ENCODE measurements around the gene MAML2.

Gene MAML2

DNA sequence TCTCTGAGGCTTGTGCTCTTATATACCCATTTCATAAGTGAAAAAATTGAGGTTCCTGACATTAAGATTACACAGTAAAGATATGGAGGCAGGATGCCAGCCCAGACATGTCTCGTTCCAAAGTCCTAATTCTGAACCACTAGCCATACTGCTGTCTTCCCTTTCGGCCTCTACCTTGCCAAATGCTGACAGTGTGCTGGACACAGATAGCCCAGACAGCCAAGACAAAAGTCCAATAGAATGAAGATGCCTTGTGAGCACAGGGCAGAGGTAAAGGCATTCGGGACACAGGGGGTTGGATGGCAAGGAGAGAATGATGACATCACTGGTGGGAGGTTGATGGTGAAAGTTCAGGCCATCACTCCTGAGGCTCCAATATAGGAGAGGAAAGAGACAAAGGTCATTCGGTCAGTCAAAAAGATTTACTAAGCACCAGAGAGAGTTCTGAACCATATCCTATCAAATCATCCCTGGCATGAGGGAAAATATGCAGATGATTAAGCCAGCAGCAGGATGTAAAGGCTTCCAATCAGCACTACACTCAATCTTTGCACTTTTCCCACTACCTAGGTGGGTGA is 245.1 kb downstream of the MAML2 start:
- Histone ChIP-seq H3K4me3 (replicated peaks; ENCODE audit: insufficient read depth, low read length) (no peak overlapping the region), H3K27me3 (ENCODE audit: insufficient read depth, poor library complexity, severe bottlenecking) (no peaks in the 10 kb centered on the region), H3K27ac (replicated peaks) (no peak overlapping the region)
- no peak for DNase-seq (ENCODE audit: low read depth in 1 of 2, low spot score in 1 of 2)
- TF ChIP-seq, protein P1, sequence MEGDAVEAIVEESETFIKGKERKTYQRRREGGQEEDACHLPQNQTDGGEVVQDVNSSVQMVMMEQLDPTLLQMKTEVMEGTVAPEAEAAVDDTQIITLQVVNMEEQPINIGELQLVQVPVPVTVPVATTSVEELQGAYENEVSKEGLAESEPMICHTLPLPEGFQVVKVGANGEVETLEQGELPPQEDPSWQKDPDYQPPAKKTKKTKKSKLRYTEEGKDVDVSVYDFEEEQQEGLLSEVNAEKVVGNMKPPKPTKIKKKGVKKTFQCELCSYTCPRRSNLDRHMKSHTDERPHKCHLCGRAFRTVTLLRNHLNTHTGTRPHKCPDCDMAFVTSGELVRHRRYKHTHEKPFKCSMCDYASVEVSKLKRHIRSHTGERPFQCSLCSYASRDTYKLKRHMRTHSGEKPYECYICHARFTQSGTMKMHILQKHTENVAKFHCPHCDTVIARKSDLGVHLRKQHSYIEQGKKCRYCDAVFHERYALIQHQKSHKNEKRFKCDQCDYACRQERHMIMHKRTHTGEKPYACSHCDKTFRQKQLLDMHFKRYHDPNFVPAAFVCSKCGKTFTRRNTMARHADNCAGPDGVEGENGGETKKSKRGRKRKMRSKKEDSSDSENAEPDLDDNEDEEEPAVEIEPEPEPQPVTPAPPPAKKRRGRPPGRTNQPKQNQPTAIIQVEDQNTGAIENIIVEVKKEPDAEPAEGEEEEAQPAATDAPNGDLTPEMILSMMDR (IDR thresholded peaks at IDR 0.05; ENCODE audit: insufficient read depth, low read length) = no peak
- TF ChIP-seq POLR2AphosphoS5 (IDR thresholded peaks at IDR 0.05; ENCODE audit: low read depth) (no peak), GABPA (IDR thresholded peaks at IDR 0.05; ENCODE audit: low read depth) (no peak), SPI1 (IDR thresholded peaks at IDR 0.05; ENCODE audit: borderline replicate concordance, low read depth) (no peak)
- TF ChIP-seq, protein P2, sequence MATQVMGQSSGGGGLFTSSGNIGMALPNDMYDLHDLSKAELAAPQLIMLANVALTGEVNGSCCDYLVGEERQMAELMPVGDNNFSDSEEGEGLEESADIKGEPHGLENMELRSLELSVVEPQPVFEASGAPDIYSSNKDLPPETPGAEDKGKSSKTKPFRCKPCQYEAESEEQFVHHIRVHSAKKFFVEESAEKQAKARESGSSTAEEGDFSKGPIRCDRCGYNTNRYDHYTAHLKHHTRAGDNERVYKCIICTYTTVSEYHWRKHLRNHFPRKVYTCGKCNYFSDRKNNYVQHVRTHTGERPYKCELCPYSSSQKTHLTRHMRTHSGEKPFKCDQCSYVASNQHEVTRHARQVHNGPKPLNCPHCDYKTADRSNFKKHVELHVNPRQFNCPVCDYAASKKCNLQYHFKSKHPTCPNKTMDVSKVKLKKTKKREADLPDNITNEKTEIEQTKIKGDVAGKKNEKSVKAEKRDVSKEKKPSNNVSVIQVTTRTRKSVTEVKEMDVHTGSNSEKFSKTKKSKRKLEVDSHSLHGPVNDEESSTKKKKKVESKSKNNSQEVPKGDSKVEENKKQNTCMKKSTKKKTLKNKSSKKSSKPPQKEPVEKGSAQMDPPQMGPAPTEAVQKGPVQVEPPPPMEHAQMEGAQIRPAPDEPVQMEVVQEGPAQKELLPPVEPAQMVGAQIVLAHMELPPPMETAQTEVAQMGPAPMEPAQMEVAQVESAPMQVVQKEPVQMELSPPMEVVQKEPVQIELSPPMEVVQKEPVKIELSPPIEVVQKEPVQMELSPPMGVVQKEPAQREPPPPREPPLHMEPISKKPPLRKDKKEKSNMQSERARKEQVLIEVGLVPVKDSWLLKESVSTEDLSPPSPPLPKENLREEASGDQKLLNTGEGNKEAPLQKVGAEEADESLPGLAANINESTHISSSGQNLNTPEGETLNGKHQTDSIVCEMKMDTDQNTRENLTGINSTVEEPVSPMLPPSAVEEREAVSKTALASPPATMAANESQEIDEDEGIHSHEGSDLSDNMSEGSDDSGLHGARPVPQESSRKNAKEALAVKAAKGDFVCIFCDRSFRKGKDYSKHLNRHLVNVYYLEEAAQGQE (IDR thresholded peaks at IDR 0.05; ENCODE audit: insufficient replicate concordance, low read depth) = no peak

DNA sequence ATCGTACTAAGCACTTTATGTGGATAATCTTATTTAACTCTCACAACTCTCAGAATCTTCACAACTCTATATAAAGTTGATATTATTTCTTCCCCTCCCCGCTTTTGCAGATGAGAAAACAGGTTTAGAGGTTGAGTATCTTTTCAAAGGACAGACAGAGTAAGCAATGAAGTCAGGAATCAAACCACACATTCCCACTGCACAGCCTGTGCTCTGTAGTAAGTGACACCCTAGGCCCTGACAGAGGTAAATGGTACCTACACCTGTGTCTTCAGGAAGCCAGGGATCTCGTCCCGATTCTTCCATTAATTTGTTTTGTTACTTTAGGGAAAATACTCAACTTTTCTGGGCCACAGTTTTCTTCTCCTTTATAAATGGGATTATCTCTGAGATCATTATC is 246.6 kb downstream of the MAML2 start:
- Histone ChIP-seq H3K4me3 (replicated peaks; ENCODE audit: insufficient read depth, low read length) (no peak overlapping the region), H3K27me3 (ENCODE audit: insufficient read depth, poor library complexity, severe bottlenecking) (no peaks in the 10 kb centered on the region), H3K27ac (replicated peaks) (no peak overlapping the region)
- no peak for TF ChIP-seq GABPA (IDR thresholded peaks at IDR 0.05; ENCODE audit: low read depth)
- DNase-seq (ENCODE audit: low read depth in 1 of 2, low spot score in 1 of 2) = no peak

DNA sequence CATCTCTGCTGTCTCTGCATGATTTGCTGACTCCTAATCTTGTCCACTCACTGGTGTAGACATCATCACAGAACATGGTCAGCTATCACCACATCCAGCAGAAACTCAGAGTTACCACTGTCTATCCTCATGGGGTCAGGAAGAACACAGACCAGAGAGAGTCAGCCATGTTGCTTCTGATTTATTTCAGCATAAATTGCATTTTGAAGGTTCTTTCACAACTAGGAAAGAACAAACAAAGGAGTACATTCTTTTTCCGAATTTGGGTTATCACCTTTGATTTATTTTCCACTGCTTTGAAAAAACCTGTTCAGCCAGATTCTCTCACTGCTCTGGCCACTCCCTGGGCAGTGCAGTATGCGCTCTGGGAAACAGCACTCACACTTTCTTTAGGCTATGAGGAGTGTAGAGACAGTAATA is 247.1 kb downstream of the MAML2 start:
- H3K27me3 ChIP-seq (ENCODE audit: insufficient read depth, poor library complexity, severe bottlenecking) = no peaks in the 10 kb centered on the region
- no peak overlapping the region for H3K27ac ChIP-seq (replicated peaks)
- TF ChIP-seq GABPA (IDR thresholded peaks at IDR 0.05; ENCODE audit: low read depth) = no peak
- TF ChIP-seq, protein P2 (IDR thresholded peaks at IDR 0.05; ENCODE audit: insufficient replicate concordance, low read depth) = no peak
- no peak for TF ChIP-seq POLR2AphosphoS5 (IDR thresholded peaks at IDR 0.05; ENCODE audit: low read depth)
- no peak for TF ChIP-seq SPI1 (IDR thresholded peaks at IDR 0.05; ENCODE audit: borderline replicate concordance, low read depth)
- TF ChIP-seq, protein P1 (IDR thresholded peaks at IDR 0.05; ENCODE audit: insufficient read depth, low read length) = no peak
- no peak for DNase-seq (ENCODE audit: low read depth in 1 of 2, low spot score in 1 of 2)
- no peak overlapping the region for H3K4me3 ChIP-seq (replicated peaks; ENCODE audit: insufficient read depth, low read length)

DNA sequence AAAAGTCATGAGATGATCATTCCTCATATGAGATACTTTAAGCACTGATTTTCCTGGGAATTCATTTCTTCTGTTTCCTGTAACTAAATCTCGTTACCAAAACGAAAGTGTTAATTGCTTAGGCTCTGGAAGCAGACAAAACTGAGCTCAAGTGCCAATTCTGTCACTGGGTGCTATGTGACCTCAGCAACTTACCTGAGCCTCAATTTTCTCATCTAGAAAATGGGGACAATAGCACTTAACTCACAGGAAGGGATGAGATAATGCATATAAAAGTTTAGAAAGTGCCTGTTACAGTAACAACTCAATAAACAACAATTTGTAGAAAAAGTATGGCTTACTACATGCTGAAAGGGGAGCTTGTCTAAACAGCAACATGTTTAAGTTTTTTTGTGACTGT is 248.8 kb downstream of the MAML2 start:
- Histone ChIP-seq H3K27me3 (ENCODE audit: insufficient read depth, poor library complexity, severe bottlenecking) (no peaks in the 10 kb centered on the region), H3K4me3 (replicated peaks; ENCODE audit: insufficient read depth, low read length) (no peak overlapping the region), H3K27ac (replicated peaks) (no peak overlapping the region)
- no peak for DNase-seq (ENCODE audit: low read depth in 1 of 2, low spot score in 1 of 2)
- TF ChIP-seq, protein P2 (IDR thresholded peaks at IDR 0.05; ENCODE audit: insufficient replicate concordance, low read depth) = no peak
- TF ChIP-seq GABPA (IDR thresholded peaks at IDR 0.05; ENCODE audit: low read depth) = no peak
- TF ChIP-seq SPI1 (IDR thresholded peaks at IDR 0.05; ENCODE audit: borderline replicate concordance, low read depth) = no peak
- TF ChIP-seq, protein P1 (IDR thresholded peaks at IDR 0.05; ENCODE audit: insufficient read depth, low read length) = no peak
- TF ChIP-seq POLR2AphosphoS5 (IDR thresholded peaks at IDR 0.05; ENCODE audit: low read depth) = no peak

Measured in HL-60 (cell line).